ENCODE measurements around the gene CNIH2. TPM values are rescaled to one million over a fixed set of nuclear protein-coding genes. Genes with fewer than 3 reads are reported as not detected.

Gene CNIH2
- total and polyA plus RNA-seq, 9 of the 15 experiments (the other 6 are each of a cell fraction or from before 2014, with no cell fraction given): 0.26 to 0.89 (median 0.40) TPM; not detected in 4

- TF ChIP-seq ZNF280A (IDR thresholded peaks at IDR 0.05; ENCODE audit: low read depth, partially characterized antibody): no peak
- TF ChIP-seq ZNF444 (CRISPR knock-in tag; IDR thresholded peaks at IDR 0.05): no peak
- no peak for TF ChIP-seq SP2 (IDR thresholded peaks at IDR 0.05; ENCODE audit: extremely low read depth, low read depth, low read length, poor library complexity, severe bottlenecking)
- no peak for TF ChIP-seq ZNF766 (CRISPR knock-in tag; conservative IDR thresholded peaks at IDR 0.05)
- TF ChIP-seq KDM4B (IDR thresholded peaks at IDR 0.05; ENCODE audit: borderline replicate concordance in 2 of 2, low read depth in 1 of 2): no peak
Measured at GRCh38 chr11:66314561-66315497, 36.9 kb downstream of the CNIH2 start (continued).

GRCh38 chr11:66315498-66315885, 37.5 kb downstream of the CNIH2 start:
- FAIRE-seq (no peak), ATAC-seq (no peak), DNase-seq (ENCODE audit: extremely low read depth in 1 of 4, low spot score in 3 of 4) (no peak)
- ChIA-PET POLR2A (interaction anchor here (0.5 to 0.9 kb wide), 4 partner anchors 11 to 45 kb away, joined by 3 to 6 read pairs (median 3); partner anchors contain the start of gene YIF1A), CTCF (ENCODE audit: low intra/inter-chr PET ratio) (no interaction called here)
- no peaks in the 10 kb centered on the region for H4K20me1 ChIP-seq (replicated peaks; ENCODE audit: control insufficient read depth, insufficient read depth, low read length)
- no peaks in the 10 kb centered on the region for H3K9me3 ChIP-seq (replicated peaks; ENCODE audit: control insufficient read depth, insufficient read depth, low read depth, low read length)
- peaks cover 9 to 66% of the 10 kb centered on the region in 2 experiments for H3K4me1 ChIP-seq (replicated peaks in 1 of 2; ENCODE audit: control insufficient read depth in 2 of 2, insufficient read depth in 2 of 2, low read length in 2 of 2)
- peak overlapping the region in 1 of 2 experiments; percentile 50; a peak in 2 of 4 replicates for H3K9ac ChIP-seq (ENCODE audit: insufficient read depth in 1 of 2, low read depth in 2 of 2, low read length in 2 of 2)
- H3K4me2 ChIP-seq (ENCODE audit: insufficient read depth, low read length): no peak overlapping the region
- no peak overlapping the region for H2AFZ ChIP-seq (ENCODE audit: low read depth, low read length)
- H3K27ac ChIP-seq (ENCODE audit: extremely low read depth, low read depth, low read length): no peak overlapping the region
- in situ Hi-C loops (cut with MboI) (no loop called here), intact Hi-C loops (cut with micrococcal nuclease) (no loop called here)
- no TSS peak for BruUV-seq (replicated peaks)
- WGBS (ENCODE audit: insufficient coverage, low coverage, missing lambda C conversion rate): 40% methylated on average over 11 of the region's 14 CpGs
- no peaks in the 10 kb centered on the region for H3K9me1 ChIP-seq (ENCODE audit: control insufficient read depth, insufficient read depth, low read length)
- H3K79me2 ChIP-seq (ENCODE audit: control insufficient read depth, insufficient read depth, low read length): no peaks in the 10 kb centered on the region
- H3K27me3 ChIP-seq (ENCODE audit: control insufficient read depth in 2 of 2, insufficient read depth in 2 of 2, low read length in 2 of 2): no peaks in the 10 kb centered on the region
- TF ChIP-seq IFI16 (CRISPR knock-in tag; IDR thresholded peaks at IDR 0.05): no peak
- H3K36me3 ChIP-seq (ENCODE audit: control insufficient read depth, insufficient read depth, low read length): no peaks in the 10 kb centered on the region
- no peak overlapping the region for H3K4me3 ChIP-seq

Measured in K562 (cell line).